Naive thymus-derived CD8-positive, alpha-beta T cell (primary cell): Measurements from ENCODE around the gene TCERG1L. TPM values are rescaled to one million over a fixed set of nuclear protein-coding genes. Genes with fewer than 3 reads are reported as not detected.

Experiments used
- ATAC-seq, 2 donors: fragments of 150-1000 bp; cut with Tn5 transposase in 1 of 2; sonication (Bioruptor Pico), chemical (Tn5 transposase) in 1 of 2; 1 replicate in 1 of 2; 2 replicates in 1 of 2; pipeline ENCODE4 v1.10.0; 2021; ENCODE audit warnings: mild to moderate bottlenecking in 2 of 2, moderate library complexity in 2 of 2
- POLR2A ChIA-PET: fragments of 350-600 bp; sonication (Branson Sonifier 250); formaldehyde crosslinking; loops from one replicate; lab custom pipeline; 2021; ENCODE audit warnings: antibody characterized with exemption; lab: Charles Lee
- DNase-seq, 10 donors: peaks; one replicate each; pipeline versions ENCODE4 v3.0.0 to v3.0.0-alpha.2; 2020 to 2022
- H3K27ac Mint-ChIP-seq, 10 donors: one replicate each; pipeline ENCODE4 v1.8.0; 2020 to 2022; ENCODE audit warnings: mild to moderate bottlenecking in 10 of 10, mixed read lengths in 10 of 10, moderate library complexity in 4 of 10, inconsistent platforms in 1 of 10
- H3K27me3 Mint-ChIP-seq, 5 donors: one replicate each; pipeline ENCODE4 v1.8.0; 2021 to 2022; ENCODE audit warnings: mixed read lengths in 5 of 5
- H3K36me3 Mint-ChIP-seq, 3 donors: one replicate each; pipeline ENCODE4 v1.8.0; 2020 to 2022; ENCODE audit warnings: mixed read lengths in 3 of 3, mild to moderate bottlenecking in 2 of 3, inconsistent platforms in 1 of 3
- H3K4me1 Mint-ChIP-seq, 4 donors: one replicate each; pipeline ENCODE4 v1.8.0; 2021 to 2022; ENCODE audit warnings: mixed read lengths in 4 of 4
- H3K4me3 Mint-ChIP-seq, 10 donors: one replicate each; pipeline ENCODE4 v1.8.0; 2020 to 2022; ENCODE audit warnings: mild to moderate bottlenecking in 10 of 10, mixed read lengths in 10 of 10, moderate library complexity in 6 of 10, inconsistent platforms in 1 of 10
- H3K9me3 Mint-ChIP-seq, 9 donors: one replicate each; pipeline ENCODE4 v1.8.0; 2020 to 2022; ENCODE audit warnings: mixed read lengths in 9 of 9, mild to moderate bottlenecking in 3 of 9, inconsistent platforms in 1 of 9, moderate library complexity in 1 of 9
- polyA plus RNA-seq, 3 donors: library from polyadenylated mRNA; unstranded; fragments of 300-500 nt; fragmentation: Illumina TruSeq; gene quantifications; one replicate each; pipeline ENCODE4 v1.2.3, GENCODE V29; 2021
- total RNA-seq, 8 experiments: library from RNA in 2 of 8; stranded (reverse) in 2 of 8; gene quantifications; one replicate each; pipeline ENCODE4 v1.2.3 and lab custom pipeline; 2021 to 2026

Gene TCERG1L
- total and polyA plus RNA-seq, 5 experiments from 2014 or later: 0.14 to 0.27 TPM; not detected in 3

DNA sequence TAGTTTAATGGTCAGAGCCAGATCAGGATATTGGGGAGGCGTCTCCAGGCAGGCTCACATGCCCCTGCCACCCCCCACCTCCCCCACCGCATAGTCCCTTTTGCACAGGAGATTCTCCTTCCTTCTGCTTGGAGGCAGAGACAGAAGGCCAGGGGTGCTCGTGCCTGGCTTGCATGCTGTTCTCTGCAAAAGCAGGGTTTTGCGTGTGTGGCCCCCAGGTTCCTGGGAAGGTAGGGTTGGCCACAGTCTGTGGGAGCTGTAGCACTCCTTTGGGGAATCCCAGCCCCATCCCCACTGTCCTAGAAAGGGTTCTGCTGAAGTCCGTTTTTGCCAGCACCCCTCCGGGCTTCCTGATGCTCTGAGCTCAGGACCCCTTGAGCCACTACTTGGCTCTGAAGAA is 1.9 kb upstream of the TCERG1L start:
- POLR2A ChIA-PET: no interaction called here
- Mint-ChIP-seq H3K4me1 (peaks cover 0 to 9% (median 4%) of the 10 kb centered on the region in 4 donors), H3K27me3 (peaks cover 33 to 68% (median 49%) of the 10 kb centered on the region in 5 donors), H3K36me3 (peaks cover 0 to 3% (median 0%) of the 10 kb centered on the region in 3 donors), H3K9me3 (peaks cover 0 to 5% (median 0%) of the 10 kb centered on the region in 9 donors), H3K27ac (no peak overlapping the region), H3K4me3 (peak overlapping the region in 4 of 10 donors; percentile 44 to 67 (median 54))
- ATAC-seq (no peak), DNase-seq (no peak)

GRCh38 chr10:131312478-131312836 is 936 bp upstream of the TCERG1L start:
- Mint-ChIP-seq H3K4me3 (peak overlapping the region in 2 of 10 donors; percentile 45 to 49), H3K27ac (no peak overlapping the region), H3K4me1 (peaks cover 0 to 9% (median 4%) of the 10 kb centered on the region in 4 donors), H3K27me3 (peaks cover 38 to 68% (median 54%) of the 10 kb centered on the region in 5 donors), H3K9me3 (peaks cover 0 to 5% (median 0%) of the 10 kb centered on the region in 9 donors), H3K36me3 (peaks cover 0 to 3% (median 0%) of the 10 kb centered on the region in 3 donors)
- ATAC-seq (no peak), DNase-seq (no peak)
- POLR2A ChIA-PET: no interaction called here

DNA sequence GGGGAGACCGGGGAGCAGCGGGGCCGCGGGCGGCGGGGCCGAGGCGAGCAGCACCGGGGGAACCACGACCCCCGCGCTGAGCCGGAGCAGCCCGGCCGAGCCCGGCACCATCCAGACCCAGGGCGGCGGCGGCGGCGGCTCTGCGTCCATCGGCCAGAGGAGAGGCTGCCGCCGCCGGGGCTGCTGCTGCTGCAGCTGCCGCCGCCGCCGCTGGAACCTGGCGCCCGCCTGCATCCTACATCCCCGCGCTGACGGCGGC is 190 bp downstream of the TCERG1L start:
- DNase-seq: no peak
- peaks cover 0 to 3% (median 0%) of the 10 kb centered on the region in 3 donors for H3K36me3 Mint-ChIP-seq
- no peak overlapping the region for H3K4me3 Mint-ChIP-seq
- H3K27me3 Mint-ChIP-seq: peaks cover 33 to 60% (median 53%) of the 10 kb centered on the region in 5 donors
- peaks cover 0 to 9% (median 4%) of the 10 kb centered on the region in 4 donors for H3K4me1 Mint-ChIP-seq
- POLR2A ChIA-PET: no interaction called here
- no peak overlapping the region for H3K27ac Mint-ChIP-seq
- H3K9me3 Mint-ChIP-seq: peaks cover 0 to 5% (median 0%) of the 10 kb centered on the region in 9 donors
- ATAC-seq: no peak

- POLR2A ChIA-PET: no interaction called here
- DNase-seq: no peak
- Mint-ChIP-seq H3K4me3 (peak overlapping the region in 9 of 10 donors; percentile 32 to 73 (median 60)), H3K27ac (peak overlapping the region in 1 of 10 donors; percentile 0), H3K27me3 (peaks cover 35 to 56% (median 50%) of the 10 kb centered on the region in 5 donors), H3K9me3 (peaks cover 0 to 5% (median 0%) of the 10 kb centered on the region in 9 donors), H3K36me3 (peaks cover 0 to 3% (median 0%) of the 10 kb centered on the region in 3 donors), H3K4me1 (peaks cover 0 to 9% (median 4%) of the 10 kb centered on the region in 4 donors)
- no peak for ATAC-seq
Observed at GRCh38 chr10:131310551-131311401, 745 bp downstream of the TCERG1L start.

- POLR2A ChIA-PET: no interaction called here
- no peak for ATAC-seq
- H3K4me1 Mint-ChIP-seq: peaks cover 0 to 9% (median 4%) of the 10 kb centered on the region in 4 donors
- peaks cover 0 to 5% (median 0%) of the 10 kb centered on the region in 9 donors for H3K9me3 Mint-ChIP-seq
- no peak overlapping the region for H3K27ac Mint-ChIP-seq
- DNase-seq: no peak
- peaks cover 0 to 3% (median 0%) of the 10 kb centered on the region in 3 donors for H3K36me3 Mint-ChIP-seq
- peak overlapping the region in 7 of 10 donors; percentile 32 to 73 (median 60) for H3K4me3 Mint-ChIP-seq
- H3K27me3 Mint-ChIP-seq: peaks cover 36 to 53% (median 50%) of the 10 kb centered on the region in 5 donors
Observed at GRCh38 chr10:131310142-131310541, 1.4 kb downstream of the TCERG1L start.

GRCh38 chr10:131300508-131300907 is 11.0 kb downstream of the TCERG1L start:
- peaks cover 10 to 25% (median 11%) of the 10 kb centered on the region in 5 donors for H3K27me3 Mint-ChIP-seq
- H3K9me3 Mint-ChIP-seq: peaks cover 2 to 35% (median 14%) of the 10 kb centered on the region in 9 donors
- ATAC-seq (no peak), DNase-seq (no peak)
- H3K4me3 Mint-ChIP-seq: no peak overlapping the region
- no peak overlapping the region for H3K27ac Mint-ChIP-seq
- H3K4me1 Mint-ChIP-seq: no peaks in the 10 kb centered on the region
- peaks cover 0 to 24% (median 0%) of the 10 kb centered on the region in 3 donors for H3K36me3 Mint-ChIP-seq
- POLR2A ChIA-PET: no interaction called here

DNA sequence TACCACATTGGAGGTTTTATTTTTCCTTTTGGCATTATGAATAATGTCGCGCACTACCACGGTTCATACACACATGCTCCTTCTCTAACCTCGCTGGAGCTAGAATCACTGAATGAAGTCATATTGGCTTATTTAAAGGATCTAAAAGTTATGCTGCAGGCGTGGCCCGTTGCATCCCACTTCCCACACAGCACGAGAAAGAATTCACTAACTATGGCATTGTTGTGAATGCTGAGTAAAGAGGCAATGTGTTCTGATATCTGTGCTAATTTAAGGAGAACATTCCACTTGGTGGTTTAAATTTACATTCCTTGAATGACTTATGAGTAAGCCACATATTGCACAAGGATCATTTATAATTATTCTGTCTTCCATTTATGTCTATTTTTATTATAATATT is 20.7 kb downstream of the TCERG1L start:
- Mint-ChIP-seq H3K9me3 (peaks cover 0 to 3% (median 0%) of the 10 kb centered on the region in 9 donors), H3K27me3 (peaks cover 0 to 11% (median 1%) of the 10 kb centered on the region in 5 donors), H3K36me3 (no peaks in the 10 kb centered on the region), H3K27ac (no peak overlapping the region), H3K4me1 (peaks cover 0 to 2% (median 0%) of the 10 kb centered on the region in 4 donors), H3K4me3 (no peak overlapping the region)
- no peak for ATAC-seq
- POLR2A ChIA-PET: no interaction called here
- DNase-seq: no peak

DNA sequence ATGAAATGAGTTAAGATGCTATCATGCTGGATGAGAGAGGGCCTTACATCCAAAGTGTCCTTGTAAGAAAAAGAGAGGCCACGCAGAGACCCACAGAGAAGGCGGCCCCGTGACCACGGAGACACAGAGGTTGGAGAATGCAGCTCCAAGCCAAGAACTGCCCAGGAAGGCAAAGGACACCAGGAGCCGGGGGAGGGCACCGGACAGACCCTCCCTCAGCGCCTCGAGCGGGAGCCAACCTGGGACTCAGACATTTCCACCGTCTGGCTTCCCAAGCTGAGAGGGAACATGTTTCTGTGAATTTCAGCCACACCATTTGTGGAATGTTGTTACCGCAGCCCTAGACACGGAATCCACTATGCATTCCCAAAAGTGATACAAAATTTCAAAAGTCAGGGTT is 22.9 kb downstream of the TCERG1L start:
- Mint-ChIP-seq H3K36me3 (no peaks in the 10 kb centered on the region), H3K4me3 (no peak overlapping the region), H3K9me3 (peaks cover 0 to 1% (median 0%) of the 10 kb centered on the region in 9 donors), H3K4me1 (peaks cover 0 to 2% (median 0%) of the 10 kb centered on the region in 4 donors), H3K27ac (no peak overlapping the region), H3K27me3 (peaks cover 0 to 5% (median under 1%) of the 10 kb centered on the region in 5 donors)
- POLR2A ChIA-PET: no interaction called here
- ATAC-seq: no peak
- DNase-seq: no peak

- peaks cover 0 to 4% (median 0%) of the 10 kb centered on the region in 9 donors for H3K9me3 Mint-ChIP-seq
- ATAC-seq (no peak), DNase-seq (no peak)
- H3K27me3 Mint-ChIP-seq: peaks cover 0 to 17% (median 5%) of the 10 kb centered on the region in 5 donors
- POLR2A ChIA-PET: no interaction called here
- no peak overlapping the region for H3K27ac Mint-ChIP-seq
- no peaks in the 10 kb centered on the region for H3K36me3 Mint-ChIP-seq
- H3K4me3 Mint-ChIP-seq: no peak overlapping the region
- no peaks in the 10 kb centered on the region for H3K4me1 Mint-ChIP-seq
Observed at GRCh38 chr10:131282961-131283360, 28.6 kb downstream of the TCERG1L start.

DNA sequence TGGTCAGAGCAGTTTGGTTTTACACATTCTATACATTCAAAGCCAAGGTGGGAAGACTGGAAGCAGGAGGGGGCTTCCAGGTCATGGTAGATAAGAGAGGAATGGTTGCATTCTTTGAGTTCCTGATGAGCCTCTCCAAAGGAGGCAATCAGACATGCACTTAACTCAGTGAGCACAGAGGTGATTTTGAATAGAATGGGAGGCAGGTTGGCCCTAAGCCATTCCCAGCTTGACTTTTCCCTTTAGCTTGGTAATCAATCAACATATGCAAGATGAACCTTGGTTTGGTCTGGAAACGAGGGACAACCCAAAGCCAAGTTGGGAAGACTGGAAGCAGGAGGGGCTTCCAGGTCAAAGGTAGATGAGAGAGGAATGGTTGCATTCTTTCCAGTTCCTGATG is 31.4 kb downstream of the TCERG1L start:
- H3K27ac Mint-ChIP-seq: no peak overlapping the region

DNA sequence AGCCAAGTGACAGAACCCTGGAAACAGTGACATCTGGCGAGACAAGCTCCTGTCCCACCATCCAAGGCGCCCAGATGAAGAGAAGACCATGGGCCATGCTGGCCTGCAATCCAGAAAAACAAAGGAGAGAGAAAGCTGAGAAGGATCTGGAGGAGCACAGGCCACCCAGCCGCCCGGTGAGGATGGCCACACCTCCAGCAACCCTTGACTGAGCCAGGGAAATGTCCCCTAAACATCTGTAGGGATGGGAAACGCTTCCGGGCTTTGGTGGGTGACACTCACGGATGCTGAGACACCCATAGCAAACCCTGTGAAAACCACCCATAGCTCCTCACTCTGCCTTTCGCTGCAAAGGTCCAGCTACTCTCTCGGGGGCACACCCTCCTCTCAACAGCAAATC is 32.0 kb downstream of the TCERG1L start:
- no peaks in the 10 kb centered on the region for H3K36me3 Mint-ChIP-seq
- no peaks in the 10 kb centered on the region for H3K4me1 Mint-ChIP-seq
- peaks cover 0 to 4% (median 0%) of the 10 kb centered on the region in 9 donors for H3K9me3 Mint-ChIP-seq
- ATAC-seq (no peak), DNase-seq (no peak)
- peaks cover 0 to 17% (median 5%) of the 10 kb centered on the region in 5 donors for H3K27me3 Mint-ChIP-seq
- H3K4me3 Mint-ChIP-seq: no peak overlapping the region
- POLR2A ChIA-PET: no interaction called here
- no peak overlapping the region for H3K27ac Mint-ChIP-seq

More for the DNA sequence above, 31.4 kb downstream of the TCERG1L start:
- DNase-seq (no peak), ATAC-seq (no peak)
- H3K4me1 Mint-ChIP-seq: no peaks in the 10 kb centered on the region
- H3K9me3 Mint-ChIP-seq: peaks cover 0 to 4% (median 0%) of the 10 kb centered on the region in 9 donors
- no peak overlapping the region for H3K4me3 Mint-ChIP-seq
- no peaks in the 10 kb centered on the region for H3K36me3 Mint-ChIP-seq
- peaks cover 0 to 17% (median 5%) of the 10 kb centered on the region in 5 donors for H3K27me3 Mint-ChIP-seq
- POLR2A ChIA-PET: no interaction called here

GRCh38 chr10:131277969-131278368 is 33.6 kb downstream of the TCERG1L start:
- ATAC-seq: no peak
- no peak for DNase-seq
- Mint-ChIP-seq H3K4me1 (no peaks in the 10 kb centered on the region), H3K9me3 (peaks cover 0 to 4% (median 0%) of the 10 kb centered on the region in 9 donors), H3K27me3 (peaks cover 0 to 17% (median 5%) of the 10 kb centered on the region in 5 donors), H3K36me3 (no peaks in the 10 kb centered on the region), H3K4me3 (no peak overlapping the region), H3K27ac (no peak overlapping the region)
- POLR2A ChIA-PET: no interaction called here

GRCh38 chr10:131277278-131277677 is 34.2 kb downstream of the TCERG1L start:
- POLR2A ChIA-PET: no interaction called here
- peaks cover 0 to 4% (median 0%) of the 10 kb centered on the region in 9 donors for H3K9me3 Mint-ChIP-seq
- H3K27me3 Mint-ChIP-seq: peaks cover 0 to 17% (median 5%) of the 10 kb centered on the region in 5 donors

More at GRCh38 chr10:131277278-131277677, 34.2 kb downstream of the TCERG1L start:
- Mint-ChIP-seq H3K27ac (no peak overlapping the region), H3K4me3 (no peak overlapping the region), H3K36me3 (no peaks in the 10 kb centered on the region), H3K4me1 (no peaks in the 10 kb centered on the region)
- DNase-seq: no peak
- ATAC-seq: no peak
